GM12874 (cell line): Measurements from ENCODE around the gene SMAP1.

Source experiments
- TF ChIP-seq, protein P1 (sequence below): IDR thresholded peaks from 2 replicates; pipeline ENCODE4 v1.5.1; 2011; ENCODE audit warnings: low read depth, mild to moderate bottlenecking, control low read depth, low read length, moderate library complexity; ENCODE audit not compliant: insufficient read depth

The SMAP1 gene

DNA sequence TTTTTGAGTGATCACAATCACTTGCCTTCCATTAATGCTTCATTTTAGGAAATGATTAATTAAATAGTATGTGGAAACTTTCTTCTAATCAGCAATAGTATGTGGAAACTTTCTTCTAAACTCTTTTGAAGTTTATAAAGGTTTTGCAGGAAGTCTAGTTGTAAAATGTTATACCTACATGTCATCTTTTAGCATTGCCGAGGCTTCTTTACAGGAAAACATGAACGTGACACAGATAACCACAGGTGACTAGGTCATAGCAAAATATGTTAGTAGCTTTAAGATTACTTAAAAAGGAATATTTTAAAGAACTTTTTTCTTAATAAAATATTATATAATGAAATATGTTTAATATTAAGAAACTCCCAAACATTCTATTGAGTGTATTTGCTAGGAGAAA lies 56.8 kb downstream of the SMAP1 start:
- TF ChIP-seq, protein P1, sequence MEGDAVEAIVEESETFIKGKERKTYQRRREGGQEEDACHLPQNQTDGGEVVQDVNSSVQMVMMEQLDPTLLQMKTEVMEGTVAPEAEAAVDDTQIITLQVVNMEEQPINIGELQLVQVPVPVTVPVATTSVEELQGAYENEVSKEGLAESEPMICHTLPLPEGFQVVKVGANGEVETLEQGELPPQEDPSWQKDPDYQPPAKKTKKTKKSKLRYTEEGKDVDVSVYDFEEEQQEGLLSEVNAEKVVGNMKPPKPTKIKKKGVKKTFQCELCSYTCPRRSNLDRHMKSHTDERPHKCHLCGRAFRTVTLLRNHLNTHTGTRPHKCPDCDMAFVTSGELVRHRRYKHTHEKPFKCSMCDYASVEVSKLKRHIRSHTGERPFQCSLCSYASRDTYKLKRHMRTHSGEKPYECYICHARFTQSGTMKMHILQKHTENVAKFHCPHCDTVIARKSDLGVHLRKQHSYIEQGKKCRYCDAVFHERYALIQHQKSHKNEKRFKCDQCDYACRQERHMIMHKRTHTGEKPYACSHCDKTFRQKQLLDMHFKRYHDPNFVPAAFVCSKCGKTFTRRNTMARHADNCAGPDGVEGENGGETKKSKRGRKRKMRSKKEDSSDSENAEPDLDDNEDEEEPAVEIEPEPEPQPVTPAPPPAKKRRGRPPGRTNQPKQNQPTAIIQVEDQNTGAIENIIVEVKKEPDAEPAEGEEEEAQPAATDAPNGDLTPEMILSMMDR, result no peak

DNA sequence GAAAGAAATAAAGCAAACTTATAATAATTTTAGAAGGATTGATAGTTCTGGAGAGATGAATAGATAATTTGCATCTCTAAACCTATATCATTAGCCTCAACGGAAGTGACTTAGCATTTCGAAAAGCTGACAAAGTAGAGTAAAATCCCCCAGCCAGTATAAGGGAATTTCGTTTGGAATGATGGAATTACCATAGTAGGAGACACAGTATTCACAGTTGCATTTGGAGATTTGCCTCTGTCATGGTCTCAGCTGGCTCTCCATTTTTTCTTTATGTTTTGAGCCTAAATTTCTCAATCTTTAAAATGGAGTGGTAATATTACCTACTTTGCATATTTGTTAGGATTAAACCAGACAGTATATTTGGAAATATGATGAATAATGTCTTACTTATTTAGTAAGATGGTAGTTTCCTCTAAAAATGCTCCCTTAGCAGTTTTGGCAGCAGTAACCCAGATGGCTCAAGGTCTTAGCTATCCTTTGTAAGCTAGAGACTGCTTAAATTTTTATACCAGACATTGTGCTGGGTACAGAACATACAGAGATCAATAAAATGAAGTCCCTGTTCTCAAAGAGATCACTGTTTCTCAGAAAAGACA lies 58.2 kb downstream of the SMAP1 start:
- TF ChIP-seq, protein P1, result no peak

DNA sequence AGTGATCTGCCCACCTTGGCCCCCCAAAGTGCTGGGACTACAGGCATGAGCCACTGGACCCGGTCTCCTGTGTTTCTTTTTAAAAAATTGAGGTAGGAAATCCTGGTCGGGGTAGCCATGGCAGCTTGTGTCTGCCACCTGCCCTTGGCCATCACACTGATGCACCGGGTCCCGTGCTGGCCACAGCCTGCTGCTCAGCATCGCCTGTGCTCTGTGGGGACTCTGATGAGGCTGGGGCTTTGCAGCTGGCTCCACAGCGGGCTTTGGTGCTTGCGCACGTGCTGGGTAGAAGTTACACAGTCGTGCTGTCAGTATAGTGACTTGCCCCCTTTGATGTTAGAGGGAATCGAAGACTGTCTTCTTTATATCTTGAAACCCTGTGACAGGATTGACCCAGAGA lies 66.7 kb downstream of the SMAP1 start:
- TF ChIP-seq, protein P1, result no peak

DNA sequence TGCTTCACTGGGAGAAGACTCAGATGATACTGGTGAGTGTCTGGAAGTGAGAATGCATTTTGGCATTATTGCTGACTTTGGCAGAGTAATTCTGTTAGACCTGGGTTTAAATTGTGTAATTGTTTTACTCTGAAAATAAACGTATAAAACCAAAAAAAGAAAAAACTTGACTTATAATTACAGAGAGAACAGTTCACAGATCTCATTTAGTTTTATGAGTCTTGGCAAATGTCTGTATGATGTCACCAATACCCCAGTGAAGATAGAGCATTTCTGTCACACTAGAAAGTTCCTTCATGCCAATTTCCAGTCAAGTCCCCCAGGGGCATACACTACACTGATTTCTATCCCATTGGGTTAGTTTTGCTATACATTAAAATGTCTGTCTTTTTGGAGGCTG lies 67.3 kb downstream of the SMAP1 start:
- TF ChIP-seq, protein P1, result no peak

DNA sequence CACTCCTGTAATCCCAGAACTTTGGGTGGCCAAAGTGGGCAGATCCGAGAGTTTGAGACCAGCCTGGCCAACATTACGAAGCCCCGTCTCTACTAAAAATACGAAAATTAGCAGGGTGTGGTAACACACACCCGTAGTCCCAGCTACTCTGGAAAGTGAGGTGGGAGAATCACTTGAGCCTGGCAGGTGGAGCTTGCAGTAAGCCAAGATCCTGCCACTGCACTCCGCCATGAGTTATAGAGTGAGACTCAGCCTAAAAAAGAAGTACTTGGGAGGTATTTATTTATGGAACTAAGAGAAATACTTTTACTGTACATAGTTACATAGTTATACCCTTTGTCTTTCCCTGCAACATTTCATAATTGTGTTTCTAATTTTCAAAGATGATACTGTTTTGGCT lies 67.8 kb downstream of the SMAP1 start:
- TF ChIP-seq, protein P1, result no peak

DNA sequence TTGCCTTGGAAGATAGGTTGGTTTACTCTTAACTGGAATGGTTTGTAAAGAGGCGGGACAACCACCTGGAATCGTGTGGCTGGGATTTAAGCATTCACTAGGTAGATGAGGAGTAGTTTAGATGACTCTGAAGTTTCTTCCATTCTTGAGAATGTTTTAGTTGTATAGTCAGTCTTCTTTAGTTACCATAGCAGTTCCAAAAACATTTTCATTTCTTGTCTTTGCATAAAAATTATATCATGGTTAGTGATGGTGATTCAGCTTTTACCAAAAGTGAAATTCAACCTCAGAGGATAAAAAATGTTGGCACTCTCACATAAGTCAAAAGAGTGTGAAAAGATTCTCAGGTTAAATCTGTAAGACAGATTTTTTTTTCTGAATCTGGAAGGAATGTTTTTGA lies 70.3 kb downstream of the SMAP1 start:
- TF ChIP-seq, protein P1, result no peak

DNA sequence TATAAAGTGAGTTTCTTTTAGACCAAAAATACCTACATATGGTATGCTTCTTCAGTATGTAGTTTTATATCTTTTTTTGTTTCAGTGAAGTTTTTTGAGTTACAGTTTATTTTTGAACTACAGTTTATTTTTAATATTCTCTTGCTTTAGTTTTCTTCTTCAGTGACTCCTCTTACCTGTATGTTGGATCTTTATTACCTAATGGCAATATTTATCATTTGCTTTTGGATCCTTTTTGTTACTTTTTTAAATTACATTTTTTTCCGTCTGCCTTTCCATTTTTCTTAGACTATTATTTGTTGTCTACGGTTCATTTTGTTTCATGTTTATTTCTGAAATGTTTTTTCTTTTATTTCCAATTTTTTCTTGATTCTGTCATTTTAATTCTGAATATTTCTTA lies 71.9 kb downstream of the SMAP1 start:
- TF ChIP-seq, protein P1, result no peak
